ENCODE data around the gene RASA4B. TPM values are rescaled to one million over a fixed set of nuclear protein-coding genes. Genes with fewer than 3 reads are reported as not detected.
A peak's percentile ranks its signal among the peaks of the same experiment; 100 is the strongest.
"Not testable (repeated sequence)": the region's sequence is repeated elsewhere in the genome, so short reads cannot be mapped to it uniquely, and the experiment has no call there.

The RASA4B gene
- 12.1 and 23.0 TPM in 2 replicates for total RNA-seq (2011; cell fraction: chromatin; rRNA removed; ENCODE audit: low replicate concordance)
- 8.4 and 13.2 TPM in 2 replicates for total RNA-seq (2011; cell fraction: nucleolus; rRNA removed)
- total RNA-seq (2011; cell fraction: nucleoplasm; rRNA removed), result 11.2 and 14.5 TPM in 2 replicates
- total RNA-seq (2014; rRNA removed), result 0.73 and 1.8 TPM in 2 replicates
- total RNA-seq (2014; rRNA removed; fragmentation: Illumina TruSeq; extraction: Trizol), result 0.19 and 0.69 TPM in 2 replicates
- 0.94 and 1.4 TPM in 2 replicates for total RNA-seq (2015; rRNA removed; fragmentation: Illumina TruSeq; extraction: Trizol)
- total RNA-seq (2021), result 2.9 and 3.5 TPM in 2 replicates
- polyA plus RNA-seq (2011; rRNA removed), result 1.5 and 3.3 TPM in 2 replicates
- 2.1 and 2.8 TPM in 2 replicates for polyA plus RNA-seq (2011; cell fraction: cytosol; rRNA removed)
- 13.0 and 14.1 TPM in 2 replicates for polyA plus RNA-seq (2011; cell fraction: nucleus; rRNA removed)
- 3.9 and 6.8 TPM in 2 replicates for polyA plus RNA-seq (2012)
- polyA plus RNA-seq (2014; fragmentation: Illumina TruSeq; extraction: Trizol), result 1.5 and 2.6 TPM in 2 replicates
- under 1 TPM in 1 of 2 experiments, not detected in 1; 0.01 TPM for polyA plus RNA-seq (2014; fragmentation: Nextera tagmentation; extraction: Ambion mirVana)
- 2.4 and 2.5 TPM in 2 replicates for polyA plus RNA-seq (2014; rRNA removed)
- 1.4 and 1.6 TPM in 2 replicates for polyA minus RNA-seq (2011; rRNA and poly(A)+ RNA removed)
- 2.8 TPM in 1 of 2 replicates, not detected in the other for polyA minus RNA-seq (2011; cell fraction: cytosol; rRNA and poly(A)+ RNA removed)
- 2.6 and 3.1 TPM in 2 replicates for polyA minus RNA-seq (2011; cell fraction: nucleus; rRNA and poly(A)+ RNA removed)
- not detected for Bru-seq, nascent RNA
- BruChase-seq, experiment 1, labeled RNA remaining after a 2-hour chase, result not detected
- not detected for BruChase-seq, experiment 2, labeled RNA remaining after a 6-hour chase
- long read RNA-seq, experiment 1, partial matches to known transcripts, result 0 of 1 reads
- long read RNA-seq, experiment 1, other reads (novel, unspliced or antisense), result 0 of 1 reads
- long read RNA-seq, experiment 2, partial matches to known transcripts, result 1 of 1 reads
- long read RNA-seq, experiment 2, other reads (novel, unspliced or antisense), result 0 of 1 reads
- long read RNA-seq, experiment 3, result 0 reads

GRCh38 chr7:102517550-102518147 is at the start of gene RASA4B:
TSS of gene RASA4B (minus strand) at chr7:102517777. CDS start at chr7:102517710, 67 bp downstream.
- DNase-seq (ENCODE audit: extremely low read depth in 1 of 4, low spot score in 3 of 4), result peak in 1 of 4 experiments; percentile 34
- POLR2A ChIA-PET; BruUV-seq (replicated peaks): not testable (repeated sequence)

GRCh38 chr7:102550808-102551422 is 33.3 kb upstream of the RASA4B start, which contains the start of gene SPDYE2:
TSS of gene SPDYE2 (plus strand) at chr7:102551226. CDS start at chr7:102553256, 2,030 bp downstream.
- H3K4me2 ChIP-seq (ENCODE audit: insufficient read depth, low read length); FAIRE-seq; POLR2A ChIA-PET; intact Hi-C loops (cut with micrococcal nuclease); H3K79me2 ChIP-seq (ENCODE audit: control insufficient read depth, insufficient read depth, low read length); H3K36me3 ChIP-seq (ENCODE audit: control insufficient read depth, insufficient read depth, low read length); H4K20me1 ChIP-seq (replicated peaks; ENCODE audit: control insufficient read depth, insufficient read depth, low read length); H3K4me3 ChIP-seq; H3K4me1 ChIP-seq (replicated peaks in 1 of 2; ENCODE audit: control insufficient read depth in 2 of 2, insufficient read depth in 2 of 2, low read length in 2 of 2); H3K9me1 ChIP-seq (ENCODE audit: control insufficient read depth, insufficient read depth, low read length); DNase-seq (ENCODE audit: extremely low read depth in 1 of 4, low spot score in 3 of 4); H3K9ac ChIP-seq (ENCODE audit: insufficient read depth in 1 of 2, low read depth in 2 of 2, low read length in 2 of 2); BruUV-seq (replicated peaks); H2AFZ ChIP-seq (ENCODE audit: low read depth, low read length); H3K27ac ChIP-seq (ENCODE audit: extremely low read depth, low read depth, low read length); CTCF ChIA-PET (ENCODE audit: low intra/inter-chr PET ratio); H3K27me3 ChIP-seq (ENCODE audit: control insufficient read depth in 2 of 2, insufficient read depth in 2 of 2, low read length in 2 of 2); H3K9me3 ChIP-seq (replicated peaks; ENCODE audit: control insufficient read depth, insufficient read depth, low read depth, low read length); ATAC-seq: not testable (repeated sequence)
- in situ Hi-C loops (cut with MboI), result loop anchor here (25.0 kb wide), 1 partner anchor 89 kb away; the partner anchor contains the start of genes ALKBH4 and LRWD1
- WGBS (ENCODE audit: insufficient coverage, low coverage, missing lambda C conversion rate), result no CpG with 5 or more reads among the region's 6 CpGs

More at GRCh38 chr7:102517550-102518147, at the start of gene RASA4B:
- H3K9ac ChIP-seq (ENCODE audit: insufficient read depth in 1 of 2, low read depth in 2 of 2, low read length in 2 of 2); H3K79me2 ChIP-seq (ENCODE audit: control insufficient read depth, insufficient read depth, low read length); H3K9me3 ChIP-seq (replicated peaks; ENCODE audit: control insufficient read depth, insufficient read depth, low read depth, low read length); H3K27me3 ChIP-seq (ENCODE audit: control insufficient read depth in 2 of 2, insufficient read depth in 2 of 2, low read length in 2 of 2); CTCF ChIA-PET (ENCODE audit: low intra/inter-chr PET ratio); in situ Hi-C loops (cut with MboI); H3K27ac ChIP-seq (ENCODE audit: extremely low read depth, low read depth, low read length); H4K20me1 ChIP-seq (replicated peaks; ENCODE audit: control insufficient read depth, insufficient read depth, low read length); H2AFZ ChIP-seq (ENCODE audit: low read depth, low read length); H3K9me1 ChIP-seq (ENCODE audit: control insufficient read depth, insufficient read depth, low read length); H3K4me1 ChIP-seq (replicated peaks in 1 of 2; ENCODE audit: control insufficient read depth in 2 of 2, insufficient read depth in 2 of 2, low read length in 2 of 2); H3K4me2 ChIP-seq (ENCODE audit: insufficient read depth, low read length); FAIRE-seq; intact Hi-C loops (cut with micrococcal nuclease); H3K36me3 ChIP-seq (ENCODE audit: control insufficient read depth, insufficient read depth, low read length): not testable (repeated sequence)
- peak; percentile 100 for ATAC-seq
- no CpG with 5 or more reads among the region's 61 CpGs for WGBS (ENCODE audit: insufficient coverage, low coverage, missing lambda C conversion rate)
- TF ChIP-seq VEZF1 (CRISPR knock-in tag; IDR thresholded peaks at IDR 0.05), result peak; percentile 56
- peak within 1 kb of the TSS; percentile 26; the same call in 1 of the 2 replicates for H3K4me3 ChIP-seq
